Activated CD4-positive, alpha-beta T cell treated with anti-CD3 and anti-CD28 coated beads, Interleukin-2, amount 10 ng/mL, durations not matched to agents 24 days and 14 days (primary cell): Measurements from ENCODE around the gene FCAMR. TPM values are rescaled to one million over a fixed set of nuclear protein-coding genes. Genes with fewer than 3 reads are reported as not detected.

Experiments used
- DNase-seq: peaks from one replicate; pipeline ENCODE4 v3.0.0; 2022
- H3K27ac Mint-ChIP-seq: one replicate; pipeline ENCODE4 v1.8.0; 2022; ENCODE audit warnings: mild to moderate bottlenecking, mixed read lengths
- H3K27me3 Mint-ChIP-seq: one replicate; pipeline ENCODE4 v1.8.0; 2022; ENCODE audit warnings: mixed read lengths
- H3K36me3 Mint-ChIP-seq: one replicate; pipeline ENCODE4 v1.8.0; 2022; ENCODE audit warnings: low read depth, mild to moderate bottlenecking, mixed read lengths
- H3K4me1 Mint-ChIP-seq: one replicate; pipeline ENCODE4 v1.8.0; 2021; ENCODE audit warnings: mixed read lengths
- H3K4me3 Mint-ChIP-seq: one replicate; pipeline ENCODE4 v1.8.0; 2022; ENCODE audit warnings: mild to moderate bottlenecking, moderate library complexity, mixed read lengths
- H3K9me3 Mint-ChIP-seq: one replicate; pipeline ENCODE4 v1.8.0; 2021; ENCODE audit warnings: mixed read lengths
- intact Hi-C: fragments of 100-400 bp; cut with micrococcal nuclease; formaldehyde crosslinking; loops from one replicate; pipeline ENCODE4 v1.15.1; 2023
- total RNA-seq: library from RNA; stranded (reverse); gene quantifications from 2 replicates; pipeline ENCODE4 v1.2.3, GENCODE V29; 2022

FCAMR gene
- total RNA-seq, 1 donor from 2014 or later, result not detected

DNA sequence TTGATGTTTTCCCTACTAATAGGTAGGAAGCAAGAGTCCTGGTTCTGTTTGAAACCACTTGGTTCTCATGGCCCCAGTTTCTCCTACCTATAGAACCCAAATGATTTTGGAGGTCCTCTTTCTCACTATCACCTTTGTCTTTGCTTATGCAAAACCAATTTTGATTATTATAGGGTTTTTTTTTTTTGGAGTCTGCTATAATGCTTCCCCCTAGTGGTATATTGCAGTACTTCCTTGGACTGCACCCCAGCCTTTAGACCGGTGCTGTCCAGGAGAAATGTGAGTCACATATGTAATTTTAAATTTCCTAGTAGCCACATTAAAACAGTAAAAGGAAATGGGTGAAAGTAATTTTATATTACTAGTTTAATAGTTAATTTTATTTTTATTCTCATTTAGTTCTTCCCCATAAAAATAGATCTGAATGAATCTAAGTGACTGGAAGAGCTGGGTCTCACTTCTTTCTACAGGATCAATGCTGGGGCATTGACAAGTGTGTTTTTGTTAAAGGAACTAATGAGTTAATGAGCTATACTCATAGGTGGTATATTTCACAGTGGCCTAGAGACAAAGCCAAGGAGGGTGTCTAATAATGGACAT is 59.1 kb downstream of the FCAMR start:
- Mint-ChIP-seq H3K4me3 (no peak overlapping the region), H3K4me1 (peaks cover 55% of the 10 kb centered on the region), H3K9me3 (no peaks in the 10 kb centered on the region), H3K36me3 (peaks cover 67% of the 10 kb centered on the region), H3K27ac (no peak overlapping the region), H3K27me3 (peaks cover 3% of the 10 kb centered on the region)
- DNase-seq, result peak; percentile 81
- intact Hi-C loops, result loop anchor here (1.0 kb wide), 1 partner anchor 276 kb away; the partner anchor contains the start of gene DYRK3

DNA sequence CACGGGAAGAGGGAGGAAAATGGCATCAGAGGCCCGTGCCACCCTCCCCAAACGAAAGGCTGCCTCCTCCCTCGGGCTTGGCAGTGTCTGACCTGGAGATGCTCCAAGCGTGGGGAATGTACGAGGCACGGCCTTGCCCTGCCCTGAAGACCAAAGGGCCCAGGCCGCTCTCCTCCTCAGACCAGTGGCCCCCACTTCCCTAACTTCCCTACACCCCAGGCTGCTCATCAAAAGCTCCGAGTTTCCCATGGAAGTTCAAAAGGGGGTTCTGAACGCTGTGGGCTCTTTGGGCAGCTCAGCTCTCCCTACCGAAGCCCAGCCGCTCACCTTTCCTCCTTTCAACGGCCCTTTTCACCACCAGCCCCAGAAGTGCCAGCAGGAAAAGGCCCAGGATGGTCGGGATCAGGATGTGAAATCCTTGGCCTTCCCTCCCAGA is 60.4 kb downstream of the FCAMR start:
- Mint-ChIP-seq H3K4me3 (peak overlapping the region; percentile 37), H3K4me1 (peaks cover 55% of the 10 kb centered on the region), H3K9me3 (no peaks in the 10 kb centered on the region), H3K27me3 (peaks cover 3% of the 10 kb centered on the region), H3K36me3 (peaks cover 64% of the 10 kb centered on the region), H3K27ac (no peak overlapping the region)
- intact Hi-C loops, result loop anchor here (5.0 kb wide), 1 partner anchor 427 kb away; no protein-coding TSS in a partner anchor
- no peak for DNase-seq

DNA sequence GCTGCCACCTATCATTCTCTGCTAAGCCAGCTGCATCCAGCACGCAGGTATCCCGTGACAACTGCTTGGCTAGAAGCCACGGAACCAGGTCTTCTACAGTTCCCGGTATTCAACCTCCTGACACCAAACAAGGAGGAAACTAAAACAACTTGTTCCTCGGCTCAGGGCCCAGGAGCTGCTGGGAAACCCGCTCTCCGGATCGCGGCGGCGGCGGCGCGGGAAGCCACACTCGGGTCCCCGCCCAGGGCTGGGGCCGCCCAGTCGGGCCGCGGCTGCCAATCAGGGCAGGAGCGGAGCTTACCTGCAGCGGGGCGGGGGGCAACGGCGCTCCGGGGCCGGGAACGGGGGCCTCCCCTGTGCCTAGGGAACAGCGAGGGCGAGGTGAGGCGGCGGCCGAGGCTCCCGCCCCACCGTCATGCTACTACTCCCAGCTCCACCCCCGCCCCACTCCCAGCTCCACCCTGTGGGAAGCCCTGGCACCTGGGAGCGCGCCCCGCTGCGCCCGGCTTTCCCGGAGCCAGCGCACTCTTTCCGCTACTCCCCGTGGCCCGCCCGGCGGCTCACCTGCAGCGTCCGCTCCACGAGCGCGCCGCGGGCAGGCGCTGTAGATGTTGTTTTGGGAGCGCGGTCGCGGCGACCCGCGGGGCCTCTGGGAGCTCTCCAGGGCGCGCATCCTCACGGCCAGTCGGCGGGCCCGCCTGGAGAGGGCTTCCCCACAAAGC is 60.9 kb downstream of the FCAMR start:
- Mint-ChIP-seq H3K36me3 (peaks cover 64% of the 10 kb centered on the region), H3K9me3 (no peaks in the 10 kb centered on the region), H3K4me3 (peak overlapping the region; percentile 67), H3K27me3 (peaks cover 3% of the 10 kb centered on the region), H3K4me1 (peaks cover 56% of the 10 kb centered on the region), H3K27ac (no peak overlapping the region)
- DNase-seq, result peak; percentile 83
- intact Hi-C loops, result loop anchor here (5.0 kb wide), 1 partner anchor 428 kb away; no protein-coding TSS in a partner anchor

- Mint-ChIP-seq H3K27me3 (peaks cover 3% of the 10 kb centered on the region), H3K4me1 (peaks cover 53% of the 10 kb centered on the region), H3K4me3 (no peak overlapping the region), H3K36me3 (peaks cover 65% of the 10 kb centered on the region), H3K27ac (no peak overlapping the region), H3K9me3 (no peaks in the 10 kb centered on the region)
- intact Hi-C loops, result loop anchor here (5.0 kb wide), 1 partner anchor 429 kb away; no protein-coding TSS in a partner anchor
- DNase-seq, result no peak
Measured at GRCh38 chr1:206908038-206908437, 62.2 kb downstream of the FCAMR start.

Other genes with a start within 250 kb of the FCAMR start
- not detected in 2 replicates for gene IL19, start 199.7 kb downstream of the FCAMR start, total RNA-seq
- gene IL10, start 198.0 kb downstream of the FCAMR start, total RNA-seq, result 3.4 TPM in 2 replicates
- gene IL20, start 104.8 kb downstream of the FCAMR start, total RNA-seq, result not detected in 2 replicates
- 5.1 and 5.9 TPM in 2 replicates for gene IL24, start 73.0 kb downstream of the FCAMR start, total RNA-seq
- gene FCMR, start 48.5 kb downstream of the FCAMR start, total RNA-seq, result 19.6 and 23.2 TPM in 2 replicates
- gene PIGR, start 24.0 kb downstream of the FCAMR start, total RNA-seq, result 0.07 TPM in 1 of 2 replicates, not detected in the other
- gene C1orf116, start 62.3 kb upstream of the FCAMR start, total RNA-seq, result not detected in 2 replicates
- 7.8 and 8.0 TPM in 2 replicates for gene YOD1, start 80.7 kb upstream of the FCAMR start, total RNA-seq
- 2.6 and 3.5 TPM in 2 replicates for gene PFKFB2, start 82.8 kb upstream of the FCAMR start, total RNA-seq
- gene C4BPB, start 118.4 kb upstream of the FCAMR start, total RNA-seq, result 0.43 and 0.82 TPM in 2 replicates
- not detected in 2 replicates for gene C4BPA, start 133.8 kb upstream of the FCAMR start, total RNA-seq